ENCODE measurements around the gene DEFB110.

DEFB110 gene

DNA sequence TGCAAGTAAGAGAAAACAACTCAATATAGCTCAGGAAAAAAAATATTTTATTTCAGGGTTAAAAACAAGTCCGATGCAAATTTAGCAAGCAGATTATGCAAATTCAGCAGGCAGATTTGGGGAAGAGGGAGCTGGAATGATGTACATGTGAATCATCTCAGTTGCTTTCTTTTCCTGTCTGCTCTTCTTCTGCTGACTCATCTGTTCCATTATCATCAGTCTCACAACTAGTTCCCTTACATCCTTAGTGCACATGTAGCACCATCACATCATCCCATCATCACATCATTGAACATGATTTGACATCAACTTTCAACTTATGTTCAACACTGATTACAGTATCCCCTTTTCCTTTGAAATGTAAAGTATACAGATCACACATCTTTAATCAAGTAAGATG lies 40.9 kb downstream of the DEFB110 start:
- no peak for DNase-seq (ENCODE audit: low spot score)
- no peak overlapping the region for H3K4me2 ChIP-seq (ENCODE audit: insufficient read depth, low read length, poor library complexity, severe bottlenecking)
- H2BK12ac ChIP-seq (ENCODE audit: low read length), result no peak overlapping the region
- H2AFZ ChIP-seq (ENCODE audit: low read length), result no peak overlapping the region
- H3K14ac ChIP-seq (ENCODE audit: low read length), result no peak overlapping the region
- no peaks in the 10 kb centered on the region for H3K79me1 ChIP-seq (ENCODE audit: low read depth, low read length)
- H3K4me3 ChIP-seq (ENCODE audit: low read length in 2 of 2), result no peak overlapping the region
- no peaks in the 10 kb centered on the region for H3K9me3 ChIP-seq (replicated peaks in 1 of 2; ENCODE audit: control insufficient read depth in 2 of 2, insufficient read depth in 1 of 2, low read depth in 1 of 2, low read length in 2 of 2)
- no peak overlapping the region for H3K9ac ChIP-seq (ENCODE audit: low read depth, low read length, poor library complexity)
- H2BK120ac ChIP-seq (ENCODE audit: low read depth, low read length), result no peak overlapping the region
- no peak overlapping the region for H2BK5ac ChIP-seq (ENCODE audit: low read length)
- H3K27ac ChIP-seq (replicated peaks; ENCODE audit: low read length), result no peak overlapping the region
- H3K4me1 ChIP-seq (ENCODE audit: control insufficient read depth in 2 of 2, insufficient read depth in 1 of 2, low read depth in 1 of 2, low read length in 2 of 2), result no peaks in the 10 kb centered on the region
- no peak overlapping the region for H2AK5ac ChIP-seq (ENCODE audit: low read depth, low read length)
- H3K27me3 ChIP-seq (ENCODE audit: control insufficient read depth in 3 of 3, insufficient read depth in 3 of 3, low read depth in 1 of 3, low read length in 3 of 3), result no peaks in the 10 kb centered on the region
- H3K18ac ChIP-seq (ENCODE audit: low read length), result no peak overlapping the region
- no peak overlapping the region for H4K8ac ChIP-seq (ENCODE audit: low read depth, low read length)
- no peak overlapping the region for H3K4ac ChIP-seq (ENCODE audit: low read length)
- H3K36me3 ChIP-seq (replicated peaks in 1 of 2; ENCODE audit: control insufficient read depth in 2 of 2, insufficient read depth in 2 of 2, low read length in 2 of 2), result no peaks in the 10 kb centered on the region
- no peak overlapping the region for H2BK15ac ChIP-seq (ENCODE audit: low read length)
- H4K91ac ChIP-seq (ENCODE audit: low read depth, low read length, poor library complexity), result no peak overlapping the region
- no CpG with 5 or more reads among the region's 1 CpG for WGBS, 2 donors (ENCODE audit: extremely low coverage in 2 of 2, insufficient read length in 2 of 2, insufficient replicate concordance in 1 of 2)
- H3K23ac ChIP-seq (ENCODE audit: low read depth, low read length, poor library complexity), result no peak overlapping the region

DNA sequence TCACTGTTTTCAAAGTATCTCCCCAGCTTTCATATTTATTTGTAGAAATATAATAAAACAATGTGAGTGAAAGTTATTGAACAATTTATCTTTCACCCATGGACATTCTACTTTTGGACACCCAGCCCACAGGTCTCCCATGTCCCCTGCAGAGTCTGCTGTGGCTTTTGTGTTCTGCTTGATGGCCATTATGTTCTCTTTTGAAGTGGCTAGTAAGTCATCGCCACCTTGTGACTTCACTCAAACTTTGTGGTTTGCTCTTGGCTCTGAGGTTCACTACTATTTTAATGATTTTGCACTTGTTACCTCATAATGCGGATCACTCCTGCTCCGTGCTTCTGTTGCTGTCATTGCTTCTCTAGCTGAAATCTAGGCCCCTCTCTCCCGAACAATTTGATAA lies 42.2 kb downstream of the DEFB110 start:
- Histone ChIP-seq H3K4me1 (ENCODE audit: control insufficient read depth in 2 of 2, insufficient read depth in 1 of 2, low read depth in 1 of 2, low read length in 2 of 2) (no peaks in the 10 kb centered on the region), H3K18ac (ENCODE audit: low read length) (no peak overlapping the region), H3K36me3 (replicated peaks in 1 of 2; ENCODE audit: control insufficient read depth in 2 of 2, insufficient read depth in 2 of 2, low read length in 2 of 2) (no peaks in the 10 kb centered on the region), H2AFZ (ENCODE audit: low read length) (no peak overlapping the region), H3K4me2 (ENCODE audit: insufficient read depth, low read length, poor library complexity, severe bottlenecking) (no peak overlapping the region), H3K9me3 (replicated peaks in 1 of 2; ENCODE audit: control insufficient read depth in 2 of 2, insufficient read depth in 1 of 2, low read depth in 1 of 2, low read length in 2 of 2) (no peaks in the 10 kb centered on the region), H3K79me1 (ENCODE audit: low read depth, low read length) (no peaks in the 10 kb centered on the region), H3K14ac (ENCODE audit: low read length) (no peak overlapping the region), H3K27ac (replicated peaks; ENCODE audit: low read length) (no peak overlapping the region), H2BK15ac (ENCODE audit: low read length) (no peak overlapping the region), H2AK5ac (ENCODE audit: low read depth, low read length) (no peak overlapping the region), H4K91ac (ENCODE audit: low read depth, low read length, poor library complexity) (no peak overlapping the region), H3K23ac (ENCODE audit: low read depth, low read length, poor library complexity) (no peak overlapping the region), H3K4ac (ENCODE audit: low read length) (no peak overlapping the region), H2BK120ac (ENCODE audit: low read depth, low read length) (no peak overlapping the region), H3K4me3 (ENCODE audit: low read length in 2 of 2) (no peak overlapping the region), H2BK5ac (ENCODE audit: low read length) (no peak overlapping the region), H3K9ac (ENCODE audit: low read depth, low read length, poor library complexity) (no peak overlapping the region), H4K8ac (ENCODE audit: low read depth, low read length) (no peak overlapping the region), H3K27me3 (ENCODE audit: control insufficient read depth in 3 of 3, insufficient read depth in 3 of 3, low read depth in 1 of 3, low read length in 3 of 3) (no peaks in the 10 kb centered on the region), H2BK12ac (ENCODE audit: low read length) (no peak overlapping the region)
- no CpG with 5 or more reads among the region's 4 CpGs for WGBS, 2 donors (ENCODE audit: extremely low coverage in 2 of 2, insufficient read length in 2 of 2, insufficient replicate concordance in 1 of 2)
- no peak for DNase-seq (ENCODE audit: low spot score)

DNA sequence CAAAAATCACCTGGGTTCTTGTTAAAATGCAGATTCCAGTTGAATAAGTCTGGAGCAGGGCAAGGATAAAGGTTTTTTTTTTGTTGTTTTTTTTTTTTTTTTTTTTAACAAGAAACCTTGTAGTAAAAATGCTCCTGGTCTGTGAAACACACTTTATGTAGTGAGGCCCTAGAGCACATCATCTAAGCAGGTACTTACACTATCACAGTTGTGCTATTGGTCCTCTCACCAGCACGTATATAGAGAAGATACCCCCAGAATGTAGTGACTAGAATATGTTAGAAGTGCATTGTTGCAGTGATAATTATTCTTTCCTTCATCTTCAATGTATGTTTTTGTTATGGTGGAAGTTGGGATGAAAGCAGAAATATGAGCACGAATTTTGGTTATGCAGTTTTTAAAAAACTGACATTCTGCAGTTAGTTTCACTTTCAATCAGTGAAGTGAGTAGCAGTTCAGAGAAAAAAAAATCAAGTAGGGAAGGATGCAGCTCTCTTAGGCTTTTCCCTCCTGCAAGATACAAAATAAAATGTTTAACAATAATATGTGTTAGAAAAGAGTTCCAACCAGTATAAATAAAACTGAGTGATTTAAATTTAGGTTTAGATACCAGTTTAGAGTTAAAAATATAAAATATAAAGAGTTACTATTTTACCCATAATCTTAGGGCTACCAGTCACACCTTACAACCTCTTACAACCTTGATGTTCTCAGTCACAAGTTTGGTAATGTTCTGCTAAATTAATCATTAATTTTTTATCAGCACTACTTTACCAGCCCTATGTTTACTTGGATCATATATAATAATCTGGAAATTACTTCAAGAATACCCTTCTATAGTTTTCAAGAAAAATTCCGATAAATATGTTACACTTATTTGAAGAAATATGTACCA lies 43.2 kb downstream of the DEFB110 start:
- no CpG with 5 or more reads among the region's 3 CpGs for WGBS, 2 donors (ENCODE audit: extremely low coverage in 2 of 2, insufficient read length in 2 of 2, insufficient replicate concordance in 1 of 2)
- Histone ChIP-seq H3K4me3 (ENCODE audit: low read length in 2 of 2) (no peak overlapping the region), H2AFZ (ENCODE audit: low read length) (no peak overlapping the region)

DNA sequence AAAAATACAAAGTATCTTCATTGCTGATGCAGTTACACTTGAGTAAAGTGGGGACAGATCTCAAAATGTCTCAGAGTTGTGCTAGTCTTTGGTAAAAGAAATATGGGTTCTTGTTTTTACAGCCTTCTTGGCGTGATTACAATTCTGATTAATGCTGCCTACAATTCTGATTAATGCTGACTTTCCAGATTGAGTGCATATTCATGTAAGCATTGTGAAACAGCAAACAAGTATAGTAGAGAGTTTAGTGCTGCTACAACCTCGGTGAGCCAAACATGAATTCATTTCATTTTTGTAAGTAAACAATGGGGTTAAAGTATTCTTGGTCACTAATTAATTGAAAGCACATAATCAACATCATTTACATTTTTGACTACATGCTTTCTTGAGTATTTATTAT lies 52.2 kb downstream of the DEFB110 start, which contains the start of gene DEFB113:
Gene DEFB113 (minus strand): TSS at position 21 of the 400 bp plus-strand sequence. CDS start 0 bp downstream, at position 21.
- Histone ChIP-seq H3K18ac (ENCODE audit: low read length) (no peak within 1 kb of the TSS), H2BK12ac (ENCODE audit: low read length) (no peak within 1 kb of the TSS), H2BK15ac (ENCODE audit: low read length) (no peak within 1 kb of the TSS), H3K9me3 (replicated peaks in 1 of 2; ENCODE audit: control insufficient read depth in 2 of 2, insufficient read depth in 1 of 2, low read depth in 1 of 2, low read length in 2 of 2) (no peaks in the 10 kb centered on the region), H2AK5ac (ENCODE audit: low read depth, low read length) (no peak within 1 kb of the TSS), H2BK5ac (ENCODE audit: low read length) (no peak within 1 kb of the TSS), H2BK120ac (ENCODE audit: low read depth, low read length) (no peak within 1 kb of the TSS), H3K4me3 (ENCODE audit: low read length in 2 of 2) (no peak within 1 kb of the TSS), H3K9ac (ENCODE audit: low read depth, low read length, poor library complexity) (no peak within 1 kb of the TSS), H3K36me3 (replicated peaks in 1 of 2; ENCODE audit: control insufficient read depth in 2 of 2, insufficient read depth in 2 of 2, low read length in 2 of 2) (no peaks in the 10 kb centered on the region), H3K23ac (ENCODE audit: low read depth, low read length, poor library complexity) (no peak within 1 kb of the TSS), H4K91ac (ENCODE audit: low read depth, low read length, poor library complexity) (no peak within 1 kb of the TSS), H4K8ac (ENCODE audit: low read depth, low read length) (no peak within 1 kb of the TSS), H3K4me2 (ENCODE audit: insufficient read depth, low read length, poor library complexity, severe bottlenecking) (no peak within 1 kb of the TSS), H3K4me1 (ENCODE audit: control insufficient read depth in 2 of 2, insufficient read depth in 1 of 2, low read depth in 1 of 2, low read length in 2 of 2) (no peaks in the 10 kb centered on the region), H3K4ac (ENCODE audit: low read length) (no peak within 1 kb of the TSS), H3K79me1 (ENCODE audit: low read depth, low read length) (no peaks in the 10 kb centered on the region), H3K27me3 (ENCODE audit: control insufficient read depth in 3 of 3, insufficient read depth in 3 of 3, low read depth in 1 of 3, low read length in 3 of 3) (no peaks in the 10 kb centered on the region), H3K27ac (replicated peaks; ENCODE audit: low read length) (no peak within 1 kb of the TSS), H2AFZ (ENCODE audit: low read length) (no peak within 1 kb of the TSS), H3K14ac (ENCODE audit: low read length) (no peak within 1 kb of the TSS)
- no CpG with 5 or more reads among the region's 2 CpGs for WGBS, 2 donors (ENCODE audit: extremely low coverage in 2 of 2, insufficient read length in 2 of 2, insufficient replicate concordance in 1 of 2)
- no peak for DNase-seq (ENCODE audit: low spot score)

More for the DNA sequence above, 43.2 kb downstream of the DEFB110 start:
- no peak overlapping the region for H2BK15ac ChIP-seq (ENCODE audit: low read length)
- H3K18ac ChIP-seq (ENCODE audit: low read length), result no peak overlapping the region
- H3K27ac ChIP-seq (replicated peaks; ENCODE audit: low read length), result no peak overlapping the region
- DNase-seq (ENCODE audit: low spot score), result no peak
- no peak overlapping the region for H2AK5ac ChIP-seq (ENCODE audit: low read depth, low read length)
- H3K14ac ChIP-seq (ENCODE audit: low read length), result no peak overlapping the region
- H3K36me3 ChIP-seq (replicated peaks in 1 of 2; ENCODE audit: control insufficient read depth in 2 of 2, insufficient read depth in 2 of 2, low read length in 2 of 2), result no peaks in the 10 kb centered on the region
- no peaks in the 10 kb centered on the region for H3K79me1 ChIP-seq (ENCODE audit: low read depth, low read length)
- H3K4me2 ChIP-seq (ENCODE audit: insufficient read depth, low read length, poor library complexity, severe bottlenecking), result no peak overlapping the region
- no peaks in the 10 kb centered on the region for H3K27me3 ChIP-seq (ENCODE audit: control insufficient read depth in 3 of 3, insufficient read depth in 3 of 3, low read depth in 1 of 3, low read length in 3 of 3)
- H4K8ac ChIP-seq (ENCODE audit: low read depth, low read length), result no peak overlapping the region
- H2BK5ac ChIP-seq (ENCODE audit: low read length), result no peak overlapping the region
- no peak overlapping the region for H3K23ac ChIP-seq (ENCODE audit: low read depth, low read length, poor library complexity)
- H3K9ac ChIP-seq (ENCODE audit: low read depth, low read length, poor library complexity), result no peak overlapping the region
- no peaks in the 10 kb centered on the region for H3K4me1 ChIP-seq (ENCODE audit: control insufficient read depth in 2 of 2, insufficient read depth in 1 of 2, low read depth in 1 of 2, low read length in 2 of 2)
- H4K91ac ChIP-seq (ENCODE audit: low read depth, low read length, poor library complexity), result no peak overlapping the region
- no peak overlapping the region for H2BK12ac ChIP-seq (ENCODE audit: low read length)
- H3K4ac ChIP-seq (ENCODE audit: low read length), result no peak overlapping the region
- H3K9me3 ChIP-seq (replicated peaks in 1 of 2; ENCODE audit: control insufficient read depth in 2 of 2, insufficient read depth in 1 of 2, low read depth in 1 of 2, low read length in 2 of 2), result no peaks in the 10 kb centered on the region
- H2BK120ac ChIP-seq (ENCODE audit: low read depth, low read length), result no peak overlapping the region
